NCI-H774 (cell line): ENCODE results near the gene GPR176.

Experiments used
- DNase-seq: peaks from one replicate; lab custom pipeline; 2025; lab: John Stamatoyannopoulos, UW

GPR176 gene

GRCh38 chr15:39807791-39808190, 112.3 kb downstream of the GPR176 start:
- DNase-seq: no peak

DNA sequence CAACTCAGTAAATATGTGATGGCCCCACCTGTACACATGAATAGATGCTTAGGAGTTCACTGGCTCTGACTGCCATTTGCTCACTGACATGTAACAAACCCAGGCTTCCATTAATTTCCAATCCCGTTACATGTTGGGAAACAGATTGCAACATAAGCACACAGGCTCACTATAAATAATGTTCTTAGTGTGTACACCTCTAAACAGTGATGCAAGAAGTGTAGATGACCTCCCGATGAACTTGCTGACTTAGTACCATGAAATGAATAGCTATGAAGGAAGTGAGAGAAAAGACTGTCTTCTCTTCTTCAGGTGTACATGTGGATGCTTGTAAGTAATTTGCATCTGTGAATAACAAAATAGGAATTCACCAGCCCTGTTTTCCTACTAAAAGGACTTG, 116.0 kb downstream of the GPR176 start:
- no peak for DNase-seq

DNA sequence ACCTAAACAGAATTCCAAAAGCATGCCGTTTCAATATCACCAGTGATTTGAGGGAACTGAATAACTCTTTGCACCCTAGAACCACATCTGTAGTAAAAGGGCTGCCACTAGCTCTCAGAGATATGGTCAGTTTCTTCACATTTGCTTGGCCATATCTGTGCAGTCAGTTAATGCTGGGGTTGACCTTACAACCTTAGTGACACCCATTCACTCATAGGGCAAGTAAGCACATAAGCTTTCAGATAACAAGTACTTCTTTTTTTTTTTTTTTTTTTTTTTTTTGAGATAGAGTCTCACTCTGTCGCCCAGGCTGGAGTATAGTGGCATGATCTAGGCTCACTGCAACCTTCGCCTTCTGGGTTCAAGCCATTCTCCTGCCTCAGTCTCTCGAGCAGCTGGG, 117.0 kb downstream of the GPR176 start:
- no peak for DNase-seq

DNA sequence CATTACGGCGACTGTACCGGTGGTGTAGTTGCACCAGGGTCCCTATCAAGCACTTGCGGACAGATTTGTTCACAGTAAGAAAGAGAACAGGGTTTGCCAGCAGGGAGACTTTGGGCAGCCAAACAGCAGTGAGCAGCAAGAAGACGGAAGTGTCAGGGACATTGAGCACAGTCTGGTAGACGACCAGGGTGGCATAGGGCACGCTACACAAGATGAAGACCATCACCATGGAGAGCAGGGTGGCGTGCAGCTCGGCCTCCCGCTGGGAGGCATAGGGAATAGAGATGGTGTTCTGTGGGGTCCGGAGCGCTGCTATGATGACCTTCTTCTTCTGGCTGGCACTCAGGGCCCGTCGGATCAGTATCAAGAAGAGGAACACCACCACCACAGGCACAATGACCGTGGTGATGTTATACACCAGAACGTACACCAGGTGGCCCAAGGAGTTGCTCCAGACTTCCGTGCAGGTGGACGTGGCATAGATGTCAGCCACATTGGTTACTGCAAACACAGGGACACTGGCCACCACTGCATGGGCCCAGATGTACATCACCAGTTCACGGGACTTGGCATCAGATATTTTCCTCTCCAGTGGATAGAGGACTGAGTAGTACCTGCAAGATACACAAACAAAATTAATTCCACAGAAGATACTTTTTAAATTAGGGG, 118.3 kb downstream of the GPR176 start:
- peak; percentile 11 for DNase-seq

GRCh38 chr15:39799552-39800011, 120.5 kb downstream of the GPR176 start:
- no peak for DNase-seq

- no peak for DNase-seq
These were observed 121.7 kb downstream of the GPR176 start for GRCh38 chr15:39798382-39798781.

GRCh38 chr15:39797407-39797806, 122.7 kb downstream of the GPR176 start:
- DNase-seq: no peak

DNA sequence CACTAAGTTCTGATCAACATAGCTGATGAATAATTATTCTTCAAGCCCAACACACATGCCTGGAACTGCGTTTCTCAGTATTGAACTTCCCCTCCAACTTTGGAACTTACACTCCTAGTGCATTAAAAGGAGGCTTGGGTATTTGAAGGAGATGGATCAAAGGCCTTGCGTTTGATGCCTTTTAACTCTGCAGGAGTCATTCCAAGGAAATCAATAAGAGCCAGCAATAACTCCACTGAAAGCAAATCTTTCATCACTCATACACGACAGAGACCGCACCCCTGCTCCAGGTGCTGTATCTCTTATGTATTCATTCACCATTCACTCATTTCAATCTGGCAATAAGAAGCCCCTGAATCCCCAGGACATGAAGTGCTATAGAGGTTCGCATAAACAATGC, 123.5 kb downstream of the GPR176 start:
- no peak for DNase-seq

- DNase-seq: no peak
These were observed 124.6 kb downstream of the GPR176 start for GRCh38 chr15:39795486-39795885.

GRCh38 chr15:39794954-39795353, 125.1 kb downstream of the GPR176 start:
- no peak for DNase-seq

DNA sequence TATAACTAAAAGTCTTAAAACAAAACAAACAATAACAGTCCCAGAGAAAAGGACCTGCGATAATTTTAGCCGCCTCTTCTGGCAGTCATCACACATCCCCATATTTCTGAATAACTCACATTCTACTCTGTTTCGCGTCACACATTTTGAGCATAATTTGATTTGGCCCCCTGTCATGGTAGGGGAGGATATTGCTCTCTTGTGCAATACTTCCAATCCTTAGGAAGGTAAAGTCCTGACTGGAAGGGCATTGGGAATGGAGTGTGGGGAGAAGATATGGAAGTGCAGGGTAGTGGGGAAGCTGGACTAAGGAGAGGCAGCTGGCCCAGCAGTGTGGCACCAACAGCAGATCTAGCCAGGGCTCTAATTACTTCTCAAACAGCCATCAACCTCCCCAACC, 126.1 kb downstream of the GPR176 start:
- no peak for DNase-seq

DNA sequence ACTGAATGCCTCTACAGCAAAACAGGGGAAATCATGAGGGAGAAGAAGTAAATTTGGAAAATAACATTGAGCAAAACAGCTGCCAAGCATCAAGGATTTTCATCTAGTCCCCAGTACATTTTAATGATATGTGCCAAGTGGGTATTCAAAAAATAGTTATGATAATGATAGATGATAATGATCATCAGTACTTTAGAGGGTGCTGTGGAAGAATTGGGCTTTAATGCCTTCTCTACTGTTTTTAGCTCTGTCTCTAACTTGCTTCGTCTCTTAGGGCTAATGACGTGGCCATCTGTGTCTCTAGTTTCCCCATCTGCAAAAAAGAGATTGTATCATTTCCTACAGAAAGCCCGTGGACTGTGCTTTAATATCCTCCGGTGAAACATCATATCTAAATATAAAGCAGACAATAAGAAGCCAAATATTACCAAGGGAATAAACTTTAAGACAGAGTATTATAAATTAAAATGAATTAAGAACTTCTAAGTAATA, 127.2 kb downstream of the GPR176 start:
- no peak for DNase-seq

DNA sequence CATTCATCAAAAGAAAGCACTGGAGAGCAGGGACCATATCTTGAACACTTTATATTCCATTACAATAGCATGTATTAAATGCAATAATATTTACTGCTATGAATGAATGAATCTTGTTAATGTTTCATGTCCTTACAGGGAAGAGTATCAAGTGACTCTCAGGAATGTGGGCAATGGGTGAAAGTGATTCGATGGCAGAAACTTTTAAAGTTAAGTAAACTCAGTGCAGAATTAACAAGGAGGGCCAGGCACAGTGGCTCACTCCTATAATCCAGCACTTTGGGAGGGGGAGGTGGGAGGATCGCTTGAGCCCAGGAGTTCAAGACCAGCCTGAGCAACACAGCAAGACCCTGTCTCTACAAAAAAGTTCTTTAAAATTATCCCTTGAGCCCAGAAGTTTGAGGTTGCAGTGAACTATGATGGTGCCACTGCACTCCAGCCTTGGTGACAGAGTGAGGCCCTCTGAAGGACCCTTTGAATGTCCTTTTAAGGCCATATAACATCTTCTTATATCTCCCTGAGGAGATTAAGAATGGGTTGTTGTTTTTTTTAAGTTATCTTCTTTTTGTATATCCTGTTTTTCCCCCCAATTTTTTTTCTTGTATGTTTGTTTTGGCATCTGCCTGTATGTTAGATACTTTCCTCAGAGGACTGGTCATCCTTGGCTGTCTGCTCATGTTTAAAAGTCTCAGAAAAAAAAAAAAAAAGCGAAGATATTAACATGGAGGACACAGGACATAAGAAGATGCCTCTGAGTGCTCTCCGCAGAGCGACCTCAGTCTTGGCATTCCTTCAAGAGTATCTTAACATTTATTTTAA, 127.8 kb downstream of the GPR176 start:
- no peak for DNase-seq

- no peak for DNase-seq
These were observed 130.3 kb downstream of the GPR176 start for GRCh38 chr15:39789736-39790135.

- no peak for DNase-seq
These were observed 131.1 kb downstream of the GPR176 start for GRCh38 chr15:39788800-39789565.

DNA sequence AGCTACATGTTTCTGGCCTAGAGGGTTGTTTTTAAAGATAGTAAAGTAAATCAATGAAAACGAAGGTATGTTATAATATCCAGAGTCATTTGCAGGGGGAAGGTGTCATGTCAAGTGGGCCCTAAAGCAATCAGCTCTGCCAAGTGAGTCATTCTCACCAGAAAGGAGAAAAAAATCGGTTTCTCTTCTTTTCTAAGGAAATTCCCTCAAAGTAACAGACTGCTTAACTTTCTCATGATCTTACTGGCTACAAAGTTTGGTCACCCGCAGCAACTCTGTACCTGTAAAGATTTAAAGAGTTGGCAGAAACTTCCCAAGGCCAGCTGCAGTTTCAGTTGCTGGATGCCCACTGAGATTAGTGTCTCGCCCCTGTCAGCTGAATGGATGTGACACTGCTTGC, 132.0 kb downstream of the GPR176 start:
- no peak for DNase-seq

- DNase-seq: no peak
These were observed 132.6 kb downstream of the GPR176 start for GRCh38 chr15:39787479-39787878.

- peak; percentile 59 for DNase-seq
These were observed 133.5 kb downstream of the GPR176 start for GRCh38 chr15:39786447-39787056.

DNA sequence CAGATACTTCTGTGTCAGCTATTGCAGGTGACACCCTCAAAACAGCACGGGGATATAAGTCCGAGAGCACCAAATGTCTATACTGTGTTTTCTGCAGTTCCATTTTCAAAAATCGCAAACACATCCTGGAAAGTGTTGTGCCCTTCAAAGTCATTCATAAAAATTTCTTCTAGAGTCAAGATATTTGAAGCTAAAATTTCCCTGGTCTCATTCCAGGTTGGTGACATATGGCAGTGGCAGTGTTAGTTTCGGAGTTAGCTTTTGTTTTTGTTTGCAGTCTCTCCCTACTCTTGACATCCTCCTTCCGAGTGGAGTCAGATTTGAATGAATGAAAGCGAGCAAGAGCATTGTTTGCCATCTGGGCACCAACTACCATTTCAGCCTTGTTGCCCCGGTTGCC, 134.2 kb downstream of the GPR176 start:
- DNase-seq: no peak

- DNase-seq: peak; percentile 23
These were observed 134.9 kb downstream of the GPR176 start for GRCh38 chr15:39785139-39785538.

- no peak for DNase-seq
These were observed 135.4 kb downstream of the GPR176 start for GRCh38 chr15:39784638-39785037.

- DNase-seq: no peak
These were observed 135.9 kb downstream of the GPR176 start for GRCh38 chr15:39784125-39784524.
